HEK293 (cell line): ENCODE data around the gene CWC22.

ENCODE experiments used
- HOXC10 ChIP-seq: sonication (generic); formaldehyde crosslinking; IDR thresholded peaks from 2 replicates; pipeline ENCODE4 v1.8.1; 2023; ENCODE audit warnings: mild to moderate bottlenecking, missing genetic modification reagents
- KLF8 ChIP-seq: fragments of 450-650 bp; formaldehyde crosslinking; IDR thresholded peaks from 2 replicates; pipeline ENCODE4 v1.5.1; 2016; ENCODE audit warnings: missing biosample characterization, missing genetic modification characterization
- PATZ1 ChIP-seq: fragments of 450-650 bp; formaldehyde crosslinking; IDR thresholded peaks from 2 replicates; pipeline ENCODE4 v1.5.1; 2016; ENCODE audit warnings: missing biosample characterization, missing genetic modification characterization
- ZBTB7A ChIP-seq: fragments of 450-650 bp; formaldehyde crosslinking; IDR thresholded peaks from 2 replicates; pipeline ENCODE4 v1.5.1; 2016; ENCODE audit warnings: low read depth, missing biosample characterization, missing genetic modification characterization
- ZFP41 ChIP-seq: fragments of 450-650 bp; formaldehyde crosslinking; IDR thresholded peaks from 2 replicates; pipeline ENCODE4 v1.5.1; 2016; ENCODE audit warnings: missing biosample characterization, missing genetic modification characterization, borderline replicate concordance
- ZNF2 ChIP-seq: fragments of 450-650 bp; formaldehyde crosslinking; IDR thresholded peaks from 2 replicates; pipeline ENCODE4 v1.5.1; 2016; ENCODE audit warnings: missing biosample characterization, missing genetic modification characterization
- ZNF548 ChIP-seq: fragments of 450-650 bp; formaldehyde crosslinking; IDR thresholded peaks from 2 replicates; pipeline ENCODE4 v1.5.1; 2016; ENCODE audit warnings: missing biosample characterization, missing genetic modification characterization
- ZNF555 ChIP-seq: fragments of 450-650 bp; formaldehyde crosslinking; conservative IDR thresholded peaks from 2 replicates; pipeline ENCODE4 v1.5.1; 2017; ENCODE audit warnings: missing biosample characterization, mild to moderate bottlenecking, missing genetic modification characterization, inconsistent platforms
- ZNF639 ChIP-seq: fragments of 450-650 bp; formaldehyde crosslinking; IDR thresholded peaks from 2 replicates; pipeline ENCODE4 v1.5.1; 2016; ENCODE audit warnings: missing biosample characterization, missing genetic modification characterization
- TF ChIP-seq, protein P1 (sequence below): fragments of 450-650 bp; formaldehyde crosslinking; IDR thresholded peaks from 2 replicates; pipeline ENCODE4 v1.5.1; 2016; ENCODE audit warnings: missing biosample characterization, missing genetic modification characterization
- TF ChIP-seq, protein P2 (sequence below): fragments of 450-650 bp; formaldehyde crosslinking; IDR thresholded peaks from 2 replicates; pipeline ENCODE4 v1.5.1; 2016; ENCODE audit warnings: missing biosample characterization, missing genetic modification characterization

- TF ChIP-seq, protein P1, sequence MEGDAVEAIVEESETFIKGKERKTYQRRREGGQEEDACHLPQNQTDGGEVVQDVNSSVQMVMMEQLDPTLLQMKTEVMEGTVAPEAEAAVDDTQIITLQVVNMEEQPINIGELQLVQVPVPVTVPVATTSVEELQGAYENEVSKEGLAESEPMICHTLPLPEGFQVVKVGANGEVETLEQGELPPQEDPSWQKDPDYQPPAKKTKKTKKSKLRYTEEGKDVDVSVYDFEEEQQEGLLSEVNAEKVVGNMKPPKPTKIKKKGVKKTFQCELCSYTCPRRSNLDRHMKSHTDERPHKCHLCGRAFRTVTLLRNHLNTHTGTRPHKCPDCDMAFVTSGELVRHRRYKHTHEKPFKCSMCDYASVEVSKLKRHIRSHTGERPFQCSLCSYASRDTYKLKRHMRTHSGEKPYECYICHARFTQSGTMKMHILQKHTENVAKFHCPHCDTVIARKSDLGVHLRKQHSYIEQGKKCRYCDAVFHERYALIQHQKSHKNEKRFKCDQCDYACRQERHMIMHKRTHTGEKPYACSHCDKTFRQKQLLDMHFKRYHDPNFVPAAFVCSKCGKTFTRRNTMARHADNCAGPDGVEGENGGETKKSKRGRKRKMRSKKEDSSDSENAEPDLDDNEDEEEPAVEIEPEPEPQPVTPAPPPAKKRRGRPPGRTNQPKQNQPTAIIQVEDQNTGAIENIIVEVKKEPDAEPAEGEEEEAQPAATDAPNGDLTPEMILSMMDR (tag by site-specific recombination): no peak
- TF ChIP-seq KLF8 (tag by site-specific recombination): no peak
- no peak for TF ChIP-seq PATZ1 (tag by site-specific recombination)
- TF ChIP-seq ZNF639 (tag by site-specific recombination): no peak
- no peak for TF ChIP-seq ZNF555 (tag by site-specific recombination)
- TF ChIP-seq, protein P2, sequence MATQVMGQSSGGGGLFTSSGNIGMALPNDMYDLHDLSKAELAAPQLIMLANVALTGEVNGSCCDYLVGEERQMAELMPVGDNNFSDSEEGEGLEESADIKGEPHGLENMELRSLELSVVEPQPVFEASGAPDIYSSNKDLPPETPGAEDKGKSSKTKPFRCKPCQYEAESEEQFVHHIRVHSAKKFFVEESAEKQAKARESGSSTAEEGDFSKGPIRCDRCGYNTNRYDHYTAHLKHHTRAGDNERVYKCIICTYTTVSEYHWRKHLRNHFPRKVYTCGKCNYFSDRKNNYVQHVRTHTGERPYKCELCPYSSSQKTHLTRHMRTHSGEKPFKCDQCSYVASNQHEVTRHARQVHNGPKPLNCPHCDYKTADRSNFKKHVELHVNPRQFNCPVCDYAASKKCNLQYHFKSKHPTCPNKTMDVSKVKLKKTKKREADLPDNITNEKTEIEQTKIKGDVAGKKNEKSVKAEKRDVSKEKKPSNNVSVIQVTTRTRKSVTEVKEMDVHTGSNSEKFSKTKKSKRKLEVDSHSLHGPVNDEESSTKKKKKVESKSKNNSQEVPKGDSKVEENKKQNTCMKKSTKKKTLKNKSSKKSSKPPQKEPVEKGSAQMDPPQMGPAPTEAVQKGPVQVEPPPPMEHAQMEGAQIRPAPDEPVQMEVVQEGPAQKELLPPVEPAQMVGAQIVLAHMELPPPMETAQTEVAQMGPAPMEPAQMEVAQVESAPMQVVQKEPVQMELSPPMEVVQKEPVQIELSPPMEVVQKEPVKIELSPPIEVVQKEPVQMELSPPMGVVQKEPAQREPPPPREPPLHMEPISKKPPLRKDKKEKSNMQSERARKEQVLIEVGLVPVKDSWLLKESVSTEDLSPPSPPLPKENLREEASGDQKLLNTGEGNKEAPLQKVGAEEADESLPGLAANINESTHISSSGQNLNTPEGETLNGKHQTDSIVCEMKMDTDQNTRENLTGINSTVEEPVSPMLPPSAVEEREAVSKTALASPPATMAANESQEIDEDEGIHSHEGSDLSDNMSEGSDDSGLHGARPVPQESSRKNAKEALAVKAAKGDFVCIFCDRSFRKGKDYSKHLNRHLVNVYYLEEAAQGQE (tag by site-specific recombination): no peak
- TF ChIP-seq ZBTB7A: no peak
- no peak for TF ChIP-seq HOXC10 (CRISPR knock-in tag)
- no peak for TF ChIP-seq ZNF548
- TF ChIP-seq ZNF2 (tag by site-specific recombination): no peak
- TF ChIP-seq ZFP41 (tag by site-specific recombination): no peak
Measured at GRCh38 chr2:180002198-180002770, 4.8 kb downstream of the CWC22 start.
